Endodermal cell (in vitro differentiated cells): ENCODE data around the gene SOCS6. TPM values are rescaled to one million over a fixed set of nuclear protein-coding genes. Genes with fewer than 3 reads are reported as not detected.

Experiments
- DNase-seq: peaks from one replicate; pipeline ENCODE4 v3.0.0-alpha.2; 2017
- H3K27ac ChIP-seq: 2 replicates; pipeline ENCODE4 v1.5.1; 2013; ENCODE audit warnings: mild to moderate bottlenecking, low read depth, low read length, moderate library complexity
- H3K27me3 ChIP-seq: 2 replicates; pipeline ENCODE4 v1.6.1; 2013; ENCODE audit warnings: mild to moderate bottlenecking, low read length, moderate library complexity; ENCODE audit not compliant: insufficient read depth, control insufficient read depth, poor library complexity, severe bottlenecking
- H3K36me3 ChIP-seq: 2 replicates; pipeline ENCODE4 v1.7.0; 2013; ENCODE audit warnings: mild to moderate bottlenecking, low read length, moderate library complexity; ENCODE audit not compliant: control insufficient read depth, insufficient read depth
- H3K4me1 ChIP-seq: one replicate; pipeline ENCODE4 v1.7.0; 2013; ENCODE audit warnings: low read length; ENCODE audit not compliant: control insufficient read depth, insufficient read depth
- H3K4me3 ChIP-seq: 2 replicates; pipeline ENCODE4 v1.5.1; 2013; ENCODE audit warnings: mild to moderate bottlenecking, low read length, moderate library complexity
- H3K9ac ChIP-seq: 2 replicates; pipeline ENCODE4 v1.6.1; 2013; ENCODE audit warnings: mild to moderate bottlenecking, low read length, moderate library complexity; ENCODE audit not compliant: poor library complexity, severe bottlenecking; ENCODE audit errors: extremely low read depth
- H3K9me3 ChIP-seq: 2 replicates; pipeline ENCODE4 v1.6.1; 2013; ENCODE audit warnings: mild to moderate bottlenecking, low read length, moderate library complexity; ENCODE audit not compliant: control insufficient read depth
- H3K27ac Mint-ChIP-seq: 2 replicates; pipeline ENCODE4 v1.8.0; 2020; ENCODE audit warnings: mixed read lengths
- H3K27me3 Mint-ChIP-seq: 2 replicates; pipeline ENCODE4 v1.8.0; 2021; ENCODE audit warnings: mild to moderate bottlenecking, mixed read lengths; ENCODE audit not compliant: insufficient read depth
- H3K36me3 Mint-ChIP-seq: 2 replicates; pipeline ENCODE4 v1.8.0; 2020; ENCODE audit warnings: low read depth, mixed read lengths
- H3K4me1 Mint-ChIP-seq: 2 replicates; pipeline ENCODE4 v1.8.0; 2020; ENCODE audit warnings: mixed read lengths
- H3K4me3 Mint-ChIP-seq: 2 replicates; pipeline ENCODE4 v1.8.0; 2020; ENCODE audit warnings: mild to moderate bottlenecking, moderate library complexity, mixed read lengths
- H3K9me3 Mint-ChIP-seq: 2 replicates; pipeline ENCODE4 v1.8.0; 2020; ENCODE audit warnings: mild to moderate bottlenecking, mixed read lengths
- WGBS, 2 experiments: methylation state at CpG; one replicate each; pipeline versions ENCODE4 v1.1.5 to v1.1.7; 2013; ENCODE audit warnings: missing lambda C conversion rate in 2 of 2, mixed read lengths in 1 of 2; ENCODE audit not compliant: insufficient coverage in 1 of 2, insufficient read length in 1 of 2; 5-methylcytosine and 5-hydroxymethylcytosine counted together
- long read RNA-seq, 4 experiments: library from polyadenylated mRNA in 2 of 4; library from RNA in 1 of 4; library from capped mRNA in 1 of 4; stranded (forward) in 3 of 4; unstranded in 1 of 4; transcript quantifications; one replicate each; pipeline ENCODE4 v2.0.0, GENCODE V29; 2020 to 2021; ENCODE audit warnings: inconsistent platforms in 1 of 4
- polyA plus RNA-seq, 2 experiments: library from polyadenylated mRNA; stranded (reverse); fragments of 50-300 nt; gene quantifications; one replicate each; pipeline ENCODE4 v1.2.3, GENCODE V29; 2013
- total RNA-seq, 2 donors: library from RNA; stranded (reverse); fragmentation: NEBNext Ultra II Directional in 1 of 2; extraction: Animal tissue kit (Norgen Biotek cat#: 25700) in 1 of 2; gene quantifications; 2 replicates in 1 of 2; 3 replicates in 1 of 2; pipeline ENCODE4 v1.2.1, GENCODE V29; 2021
- TF ChIP-seq, protein P1 (sequence below): fragments of 200-600 bp; sonication (generic); conservative IDR thresholded peaks from 2 replicates; pipeline ENCODE4 v1.5.0; 2021; ENCODE audit warnings: antibody characterized with exemption, mild to moderate bottlenecking

The SOCS6 gene, protein sequence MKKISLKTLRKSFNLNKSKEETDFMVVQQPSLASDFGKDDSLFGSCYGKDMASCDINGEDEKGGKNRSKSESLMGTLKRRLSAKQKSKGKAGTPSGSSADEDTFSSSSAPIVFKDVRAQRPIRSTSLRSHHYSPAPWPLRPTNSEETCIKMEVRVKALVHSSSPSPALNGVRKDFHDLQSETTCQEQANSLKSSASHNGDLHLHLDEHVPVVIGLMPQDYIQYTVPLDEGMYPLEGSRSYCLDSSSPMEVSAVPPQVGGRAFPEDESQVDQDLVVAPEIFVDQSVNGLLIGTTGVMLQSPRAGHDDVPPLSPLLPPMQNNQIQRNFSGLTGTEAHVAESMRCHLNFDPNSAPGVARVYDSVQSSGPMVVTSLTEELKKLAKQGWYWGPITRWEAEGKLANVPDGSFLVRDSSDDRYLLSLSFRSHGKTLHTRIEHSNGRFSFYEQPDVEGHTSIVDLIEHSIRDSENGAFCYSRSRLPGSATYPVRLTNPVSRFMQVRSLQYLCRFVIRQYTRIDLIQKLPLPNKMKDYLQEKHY
- 10 to 100 TPM; 28.2 to 30.0 TPM for total RNA-seq
- 18.2 TPM for polyA plus RNA-seq (2013, experiment 1 of 2)
- 20.1 TPM for polyA plus RNA-seq (2013, experiment 2 of 2)
- long read RNA-seq, experiment 1, full-length matches to known transcripts, result 3 of 19 reads
- long read RNA-seq, experiment 1, partial matches to known transcripts, result 16 of 19 reads
- long read RNA-seq, experiment 1, other reads (novel, unspliced or antisense), result 0 of 19 reads
- long read RNA-seq, experiment 2, full-length matches to known transcripts, result 34 of 49 reads
- long read RNA-seq, experiment 2, partial matches to known transcripts, result 10 of 49 reads
- long read RNA-seq, experiment 2, other reads (novel, unspliced or antisense), result 5 of 49 reads
- long read RNA-seq, experiment 3, full-length matches to known transcripts, result 99 of 115 reads
- long read RNA-seq, experiment 3, partial matches to known transcripts, result 10 of 115 reads
- long read RNA-seq, experiment 3, other reads (novel, unspliced or antisense), result 6 of 115 reads
- long read RNA-seq, experiment 4, full-length matches to known transcripts, result 1 of 2 reads
- long read RNA-seq, experiment 4, partial matches to known transcripts, result 0 of 2 reads
- long read RNA-seq, experiment 4, other reads (novel, unspliced or antisense), result 1 of 2 reads

DNA sequence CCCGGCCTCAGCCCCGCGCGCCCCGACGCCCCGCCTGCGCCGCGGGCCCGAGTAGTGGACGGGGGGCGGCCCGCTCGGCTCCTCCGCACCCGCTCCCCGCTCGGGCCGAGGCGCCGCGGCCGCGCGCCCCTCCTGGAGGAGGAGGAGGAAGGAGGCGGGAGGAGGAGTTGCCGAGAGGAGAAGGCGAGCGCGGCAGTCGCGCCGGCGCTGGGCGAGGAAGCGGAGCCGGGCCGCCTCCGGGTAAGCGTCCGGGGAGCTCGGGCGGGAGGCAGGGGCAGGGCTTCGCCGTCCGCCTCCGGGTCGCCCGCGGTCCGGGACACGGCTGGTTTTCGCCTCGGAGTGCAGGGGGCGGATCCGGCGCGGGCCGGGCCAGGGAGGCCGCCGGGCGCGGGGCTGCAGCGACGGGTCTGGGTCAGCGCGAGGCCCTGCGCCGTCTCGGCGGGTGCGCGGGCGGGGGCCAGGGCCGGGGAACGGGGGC, at the start of gene SOCS6:
Gene SOCS6, plus strand, starts transcription at position 195 of the 478 bp plus-strand sequence. CDS start 35,624 bp downstream, outside the sequence.
- Histone ChIP-seq H3K4me3 (peak within 1 kb of the TSS; percentile 99), H3K4me1 (peaks cover 5% of the 10 kb centered on the region), H3K9ac (peak within 1 kb of the TSS; percentile 83), H3K36me3 (peaks cover 20% of the 10 kb centered on the region), H3K27me3 (peaks cover 4% of the 10 kb centered on the region), H3K27ac (peak within 1 kb of the TSS; percentile 42), H3K9me3 (no peaks in the 10 kb centered on the region)
- H3K36me3 Mint-ChIP-seq, result peaks cover 12% of the 10 kb centered on the region
- DNase-seq, result peak; percentile 86
- 0% methylated on average over 77 of the region's 77 CpGs; no CpG with 5 or more reads in 1 of the 2 experiments for WGBS, 2 experiments
- H3K4me1 Mint-ChIP-seq, result peaks cover 28% of the 10 kb centered on the region
- TF ChIP-seq, protein P1, sequence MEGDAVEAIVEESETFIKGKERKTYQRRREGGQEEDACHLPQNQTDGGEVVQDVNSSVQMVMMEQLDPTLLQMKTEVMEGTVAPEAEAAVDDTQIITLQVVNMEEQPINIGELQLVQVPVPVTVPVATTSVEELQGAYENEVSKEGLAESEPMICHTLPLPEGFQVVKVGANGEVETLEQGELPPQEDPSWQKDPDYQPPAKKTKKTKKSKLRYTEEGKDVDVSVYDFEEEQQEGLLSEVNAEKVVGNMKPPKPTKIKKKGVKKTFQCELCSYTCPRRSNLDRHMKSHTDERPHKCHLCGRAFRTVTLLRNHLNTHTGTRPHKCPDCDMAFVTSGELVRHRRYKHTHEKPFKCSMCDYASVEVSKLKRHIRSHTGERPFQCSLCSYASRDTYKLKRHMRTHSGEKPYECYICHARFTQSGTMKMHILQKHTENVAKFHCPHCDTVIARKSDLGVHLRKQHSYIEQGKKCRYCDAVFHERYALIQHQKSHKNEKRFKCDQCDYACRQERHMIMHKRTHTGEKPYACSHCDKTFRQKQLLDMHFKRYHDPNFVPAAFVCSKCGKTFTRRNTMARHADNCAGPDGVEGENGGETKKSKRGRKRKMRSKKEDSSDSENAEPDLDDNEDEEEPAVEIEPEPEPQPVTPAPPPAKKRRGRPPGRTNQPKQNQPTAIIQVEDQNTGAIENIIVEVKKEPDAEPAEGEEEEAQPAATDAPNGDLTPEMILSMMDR, result no peak
- H3K27me3 Mint-ChIP-seq, result peaks cover 5% of the 10 kb centered on the region
- peak within 1 kb of the TSS; percentile 91 for H3K27ac Mint-ChIP-seq
- H3K9me3 Mint-ChIP-seq, result no peaks in the 10 kb centered on the region
- H3K4me3 Mint-ChIP-seq, result peak within 1 kb of the TSS; percentile 88

DNA sequence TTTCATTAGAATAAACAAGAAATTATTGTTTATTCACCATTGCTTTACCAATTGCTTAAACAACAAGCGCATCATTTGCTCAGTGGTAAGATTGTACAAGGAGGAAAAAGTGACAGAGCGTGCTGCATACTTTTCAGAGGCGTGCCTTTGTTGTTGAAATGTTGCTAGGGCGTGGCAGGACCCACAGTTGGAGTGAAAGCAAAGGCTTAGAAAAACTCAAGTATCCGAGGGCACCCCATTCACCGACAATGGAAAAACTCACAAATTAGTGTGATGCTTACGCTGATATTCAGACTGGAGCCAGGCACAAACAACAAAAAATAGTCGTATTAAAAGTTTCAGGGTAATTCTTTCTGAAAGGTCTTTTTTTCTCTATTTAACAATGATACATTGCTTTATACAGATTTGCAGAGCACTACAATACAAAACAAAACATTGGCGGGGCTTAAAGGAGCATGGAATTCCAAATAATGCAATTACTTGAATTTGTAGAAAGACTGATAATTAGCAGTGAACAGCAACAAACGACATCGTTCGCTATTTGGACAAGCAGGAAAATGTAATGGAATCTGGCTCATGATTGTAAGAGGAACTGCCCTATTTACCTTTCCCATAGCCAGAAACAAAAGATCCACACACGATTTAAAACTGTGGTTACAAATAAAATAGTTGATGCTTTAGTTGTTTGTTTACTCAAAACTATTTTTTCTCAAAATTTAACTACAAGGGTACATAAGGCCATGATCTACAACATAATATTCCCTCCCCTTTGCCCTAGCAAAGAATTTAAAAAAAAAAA, 45.5 kb upstream of the SOCS6 start:
- Mint-ChIP-seq H3K27ac (peak overlapping the region; percentile 21), H3K36me3 (no peaks in the 10 kb centered on the region), H3K4me1 (peaks cover 5% of the 10 kb centered on the region), H3K27me3 (peaks cover 11% of the 10 kb centered on the region), H3K9me3 (no peaks in the 10 kb centered on the region), H3K4me3 (no peak overlapping the region)
- Histone ChIP-seq H3K27me3 (no peaks in the 10 kb centered on the region), H3K4me1 (no peaks in the 10 kb centered on the region), H3K9me3 (no peaks in the 10 kb centered on the region), H3K36me3 (no peaks in the 10 kb centered on the region), H3K4me3 (no peak overlapping the region), H3K27ac (no peak overlapping the region), H3K9ac (no peak overlapping the region)
- DNase-seq, result no peak
- TF ChIP-seq, protein P1, result no peak
- WGBS, 2 experiments, result 94 to 96% methylated on average over 11 to 12 of the region's 13 CpGs
